ENCODE data around the gene CELA3B.
A peak's percentile ranks its signal among the peaks of the same experiment; 100 is the strongest.

Gene CELA3B

DNA sequence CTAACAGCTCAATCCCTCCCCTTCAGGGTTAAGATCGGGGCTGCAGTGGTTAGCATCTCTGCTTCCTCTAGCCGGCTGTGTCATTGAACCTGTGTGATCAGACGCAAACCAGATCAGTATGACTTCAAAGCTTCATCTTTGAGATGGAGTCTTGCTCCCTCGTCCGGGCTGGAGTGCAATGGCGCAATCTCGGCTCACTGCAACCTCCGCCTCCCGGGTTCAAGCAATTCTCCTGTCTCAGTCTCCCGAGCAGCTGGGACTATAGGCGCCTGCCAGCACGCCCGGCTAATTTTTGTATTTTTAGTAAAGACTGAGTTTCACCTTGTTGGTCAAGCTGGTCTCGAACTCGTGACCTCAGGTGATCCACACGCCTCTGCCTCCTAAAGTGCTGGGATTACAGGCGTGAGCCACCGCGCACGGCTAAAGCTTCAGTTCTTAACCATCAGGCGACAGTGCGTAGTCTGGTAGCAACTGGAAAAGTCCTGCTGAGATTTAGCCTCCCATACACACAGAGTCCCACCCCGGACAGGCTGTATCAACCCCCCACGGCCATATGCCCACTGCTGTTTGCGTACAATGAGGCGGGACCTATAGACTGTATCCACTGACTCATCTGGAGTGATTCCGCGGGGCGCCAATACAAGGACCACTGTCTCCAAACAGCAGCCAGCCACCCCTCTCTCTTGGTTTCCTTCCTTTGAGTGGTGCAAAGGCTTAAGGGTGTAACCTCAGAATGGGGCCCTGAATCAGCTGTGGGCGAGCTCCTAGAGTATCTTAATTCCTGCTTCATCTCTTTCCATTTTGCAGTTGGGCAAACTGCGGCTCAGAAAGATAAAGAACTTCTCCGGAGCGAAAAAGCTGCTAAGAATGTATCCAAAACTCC lies 47.9 kb downstream of the CELA3B start (continued):
- TF ChIP-seq ZNF585B (tag by site-specific recombination; IDR thresholded peaks at IDR 0.05) (no peak), OSR2 (tag by site-specific recombination; IDR thresholded peaks at IDR 0.05) (peak; percentile 67), ZNF664 (tag by site-specific recombination; IDR thresholded peaks at IDR 0.05) (peak; percentile 6; the same call in 1 of the 2 replicates)
- TF ChIP-seq, protein P1, sequence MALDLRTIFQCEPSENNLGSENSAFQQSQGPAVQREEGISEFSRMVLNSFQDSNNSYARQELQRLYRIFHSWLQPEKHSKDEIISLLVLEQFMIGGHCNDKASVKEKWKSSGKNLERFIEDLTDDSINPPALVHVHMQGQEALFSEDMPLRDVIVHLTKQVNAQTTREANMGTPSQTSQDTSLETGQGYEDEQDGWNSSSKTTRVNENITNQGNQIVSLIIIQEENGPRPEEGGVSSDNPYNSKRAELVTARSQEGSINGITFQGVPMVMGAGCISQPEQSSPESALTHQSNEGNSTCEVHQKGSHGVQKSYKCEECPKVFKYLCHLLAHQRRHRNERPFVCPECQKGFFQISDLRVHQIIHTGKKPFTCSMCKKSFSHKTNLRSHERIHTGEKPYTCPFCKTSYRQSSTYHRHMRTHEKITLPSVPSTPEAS (tag by site-specific recombination; IDR thresholded peaks at IDR 0.05) = 0 out of 2 replicates have a peak, but pooled peaks have one; percentile 13

DNA sequence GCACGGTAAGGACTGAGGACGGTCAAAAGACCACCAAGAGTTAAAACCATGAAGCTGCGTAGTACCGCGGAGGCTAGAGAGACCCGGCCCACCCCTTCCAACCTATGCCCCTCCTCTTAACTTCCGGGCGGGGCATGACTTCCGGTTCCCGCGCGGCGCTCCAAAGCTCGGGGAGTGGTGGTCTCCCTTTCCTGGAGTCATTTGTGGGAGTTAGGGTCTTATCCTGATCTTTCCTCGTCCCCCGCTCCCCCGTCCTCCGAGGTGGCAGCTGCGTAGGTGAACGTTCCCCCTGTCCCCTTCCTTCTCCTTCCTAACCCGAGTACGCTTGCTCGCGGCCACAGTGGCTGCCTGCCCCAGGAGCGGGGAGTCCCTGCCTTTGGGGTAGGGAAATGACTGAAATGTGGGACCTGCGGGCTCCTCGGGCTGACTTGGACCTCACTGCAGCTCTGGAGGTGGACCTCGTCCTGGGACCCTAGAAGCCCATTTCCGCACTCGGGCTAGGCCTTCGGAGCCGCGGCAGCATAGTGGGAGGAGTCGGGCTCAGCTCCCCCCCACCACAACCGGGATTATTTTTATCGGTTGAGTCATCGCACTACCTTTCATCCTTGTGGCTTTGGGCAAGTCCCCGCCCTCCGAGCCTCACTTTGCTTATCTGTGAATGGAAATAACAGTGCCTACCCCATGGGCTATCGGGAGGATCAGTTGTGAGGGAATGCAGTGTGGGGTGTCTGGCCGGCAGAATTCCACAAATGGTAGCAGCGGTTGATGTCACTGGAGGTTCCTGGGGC lies 48.7 kb downstream of the CELA3B start:
- POLR2A ChIA-PET = interaction anchor here (0.6 to 3.9 kb wide), 12 partner anchors 8 to 1666 kb away, joined by 3 to 54 read pairs (median 4); partner anchors contain the start of genes CDC42, HSPG2 and RPL11
- Histone ChIP-seq H3K9me3 (ENCODE audit: control insufficient read depth, insufficient read depth, low read depth, low read length) (no peaks in the 10 kb centered on the region), H3K4me1 (ENCODE audit: control insufficient read depth, insufficient read depth, low read length) (no peaks in the 10 kb centered on the region), H3K27ac (ENCODE audit: extremely low read depth, low read depth, low read length) (peak overlapping the region; percentile 91), H3K4me3 (ENCODE audit: low read depth, low read length) (peak overlapping the region; percentile 98), H3K36me3 (ENCODE audit: control insufficient read depth in 2 of 2, insufficient read depth in 1 of 2, low read length in 2 of 2) (peaks cover 0 to 7% of the 10 kb centered on the region in 2 experiments; a peak in 1 of 3 replicates)
- CTCF ChIA-PET = interaction anchor here (0.6 kb wide), 2 partner anchors 25 to 45 kb away, joined by 3 read pairs; no protein-coding TSS in a partner anchor
- peak; percentile 85 for TF ChIP-seq ZBTB7A (tag by site-specific recombination; IDR thresholded peaks at IDR 0.05; ENCODE audit: low read depth)
- TF ChIP-seq HOXD13 (CRISPR knock-in tag; IDR thresholded peaks at IDR 0.05; ENCODE audit: borderline replicate concordance) = 0 out of 2 replicates have a peak, but pooled peaks have one; percentile 29
- peak; percentile 80 for TF ChIP-seq ZXDB (tag by site-specific recombination; IDR thresholded peaks at IDR 0.05)
- TF ChIP-seq SP2 (tag by site-specific recombination; IDR thresholded peaks at IDR 0.05) = peak; percentile 77
- TF ChIP-seq, protein P2, sequence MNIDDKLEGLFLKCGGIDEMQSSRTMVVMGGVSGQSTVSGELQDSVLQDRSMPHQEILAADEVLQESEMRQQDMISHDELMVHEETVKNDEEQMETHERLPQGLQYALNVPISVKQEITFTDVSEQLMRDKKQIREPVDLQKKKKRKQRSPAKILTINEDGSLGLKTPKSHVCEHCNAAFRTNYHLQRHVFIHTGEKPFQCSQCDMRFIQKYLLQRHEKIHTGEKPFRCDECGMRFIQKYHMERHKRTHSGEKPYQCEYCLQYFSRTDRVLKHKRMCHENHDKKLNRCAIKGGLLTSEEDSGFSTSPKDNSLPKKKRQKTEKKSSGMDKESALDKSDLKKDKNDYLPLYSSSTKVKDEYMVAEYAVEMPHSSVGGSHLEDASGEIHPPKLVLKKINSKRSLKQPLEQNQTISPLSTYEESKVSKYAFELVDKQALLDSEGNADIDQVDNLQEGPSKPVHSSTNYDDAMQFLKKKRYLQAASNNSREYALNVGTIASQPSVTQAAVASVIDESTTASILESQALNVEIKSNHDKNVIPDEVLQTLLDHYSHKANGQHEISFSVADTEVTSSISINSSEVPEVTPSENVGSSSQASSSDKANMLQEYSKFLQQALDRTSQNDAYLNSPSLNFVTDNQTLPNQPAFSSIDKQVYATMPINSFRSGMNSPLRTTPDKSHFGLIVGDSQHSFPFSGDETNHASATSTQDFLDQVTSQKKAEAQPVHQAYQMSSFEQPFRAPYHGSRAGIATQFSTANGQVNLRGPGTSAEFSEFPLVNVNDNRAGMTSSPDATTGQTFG (tag by site-specific recombination; IDR thresholded peaks at IDR 0.05; ENCODE audit: borderline replicate concordance) = no peak
- no peak for TF ChIP-seq ZSCAN16 (tag by site-specific recombination; IDR thresholded peaks at IDR 0.05)
- TF ChIP-seq ZNF514 (tag by site-specific recombination; IDR thresholded peaks at IDR 0.05) = no peak
- no peak for TF ChIP-seq ZNF394 (tag by site-specific recombination; IDR thresholded peaks at IDR 0.05; ENCODE audit: borderline replicate concordance)
- no peak for TF ChIP-seq ZNF416 (tag by site-specific recombination; IDR thresholded peaks at IDR 0.05)
- TF ChIP-seq, protein P3, sequence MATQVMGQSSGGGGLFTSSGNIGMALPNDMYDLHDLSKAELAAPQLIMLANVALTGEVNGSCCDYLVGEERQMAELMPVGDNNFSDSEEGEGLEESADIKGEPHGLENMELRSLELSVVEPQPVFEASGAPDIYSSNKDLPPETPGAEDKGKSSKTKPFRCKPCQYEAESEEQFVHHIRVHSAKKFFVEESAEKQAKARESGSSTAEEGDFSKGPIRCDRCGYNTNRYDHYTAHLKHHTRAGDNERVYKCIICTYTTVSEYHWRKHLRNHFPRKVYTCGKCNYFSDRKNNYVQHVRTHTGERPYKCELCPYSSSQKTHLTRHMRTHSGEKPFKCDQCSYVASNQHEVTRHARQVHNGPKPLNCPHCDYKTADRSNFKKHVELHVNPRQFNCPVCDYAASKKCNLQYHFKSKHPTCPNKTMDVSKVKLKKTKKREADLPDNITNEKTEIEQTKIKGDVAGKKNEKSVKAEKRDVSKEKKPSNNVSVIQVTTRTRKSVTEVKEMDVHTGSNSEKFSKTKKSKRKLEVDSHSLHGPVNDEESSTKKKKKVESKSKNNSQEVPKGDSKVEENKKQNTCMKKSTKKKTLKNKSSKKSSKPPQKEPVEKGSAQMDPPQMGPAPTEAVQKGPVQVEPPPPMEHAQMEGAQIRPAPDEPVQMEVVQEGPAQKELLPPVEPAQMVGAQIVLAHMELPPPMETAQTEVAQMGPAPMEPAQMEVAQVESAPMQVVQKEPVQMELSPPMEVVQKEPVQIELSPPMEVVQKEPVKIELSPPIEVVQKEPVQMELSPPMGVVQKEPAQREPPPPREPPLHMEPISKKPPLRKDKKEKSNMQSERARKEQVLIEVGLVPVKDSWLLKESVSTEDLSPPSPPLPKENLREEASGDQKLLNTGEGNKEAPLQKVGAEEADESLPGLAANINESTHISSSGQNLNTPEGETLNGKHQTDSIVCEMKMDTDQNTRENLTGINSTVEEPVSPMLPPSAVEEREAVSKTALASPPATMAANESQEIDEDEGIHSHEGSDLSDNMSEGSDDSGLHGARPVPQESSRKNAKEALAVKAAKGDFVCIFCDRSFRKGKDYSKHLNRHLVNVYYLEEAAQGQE (tag by site-specific recombination; IDR thresholded peaks at IDR 0.05) = no peak
- peak; percentile 77 for TF ChIP-seq ZNF610 (tag by site-specific recombination; IDR thresholded peaks at IDR 0.05; ENCODE audit: borderline replicate concordance)
- TF ChIP-seq ZNF404 (tag by site-specific recombination; IDR thresholded peaks at IDR 0.05) = no peak
- TF ChIP-seq ZNF529 (tag by site-specific recombination; IDR thresholded peaks at IDR 0.05; ENCODE audit: insufficient replicate concordance) = no peak
- TF ChIP-seq, protein P4, sequence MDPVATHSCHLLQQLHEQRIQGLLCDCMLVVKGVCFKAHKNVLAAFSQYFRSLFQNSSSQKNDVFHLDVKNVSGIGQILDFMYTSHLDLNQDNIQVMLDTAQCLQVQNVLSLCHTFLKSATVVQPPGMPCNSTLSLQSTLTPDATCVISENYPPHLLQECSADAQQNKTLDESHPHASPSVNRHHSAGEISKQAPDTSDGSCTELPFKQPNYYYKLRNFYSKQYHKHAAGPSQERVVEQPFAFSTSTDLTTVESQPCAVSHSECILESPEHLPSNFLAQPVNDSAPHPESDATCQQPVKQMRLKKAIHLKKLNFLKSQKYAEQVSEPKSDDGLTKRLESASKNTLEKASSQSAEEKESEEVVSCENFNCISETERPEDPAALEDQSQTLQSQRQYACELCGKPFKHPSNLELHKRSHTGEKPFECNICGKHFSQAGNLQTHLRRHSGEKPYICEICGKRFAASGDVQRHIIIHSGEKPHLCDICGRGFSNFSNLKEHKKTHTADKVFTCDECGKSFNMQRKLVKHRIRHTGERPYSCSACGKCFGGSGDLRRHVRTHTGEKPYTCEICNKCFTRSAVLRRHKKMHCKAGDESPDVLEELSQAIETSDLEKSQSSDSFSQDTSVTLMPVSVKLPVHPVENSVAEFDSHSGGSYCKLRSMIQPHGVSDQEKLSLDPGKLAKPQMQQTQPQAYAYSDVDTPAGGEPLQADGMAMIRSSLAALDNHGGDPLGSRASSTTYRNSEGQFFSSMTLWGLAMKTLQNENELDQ (tag by site-specific recombination; IDR thresholded peaks at IDR 0.05; ENCODE audit: low read depth) = no peak

All from HEK293 (cell line).